Measurements from ENCODE around the gene FRMD1.

The FRMD1 gene

GRCh38 chr6:168075216-168075615 lies 3.8 kb downstream of the FRMD1 start:
- no peak for TF ChIP-seq EZH2 (IDR thresholded peaks at IDR 0.05; ENCODE audit: borderline replicate concordance, low read depth, low read length, severe bottlenecking)
- TF ChIP-seq, protein P1, sequence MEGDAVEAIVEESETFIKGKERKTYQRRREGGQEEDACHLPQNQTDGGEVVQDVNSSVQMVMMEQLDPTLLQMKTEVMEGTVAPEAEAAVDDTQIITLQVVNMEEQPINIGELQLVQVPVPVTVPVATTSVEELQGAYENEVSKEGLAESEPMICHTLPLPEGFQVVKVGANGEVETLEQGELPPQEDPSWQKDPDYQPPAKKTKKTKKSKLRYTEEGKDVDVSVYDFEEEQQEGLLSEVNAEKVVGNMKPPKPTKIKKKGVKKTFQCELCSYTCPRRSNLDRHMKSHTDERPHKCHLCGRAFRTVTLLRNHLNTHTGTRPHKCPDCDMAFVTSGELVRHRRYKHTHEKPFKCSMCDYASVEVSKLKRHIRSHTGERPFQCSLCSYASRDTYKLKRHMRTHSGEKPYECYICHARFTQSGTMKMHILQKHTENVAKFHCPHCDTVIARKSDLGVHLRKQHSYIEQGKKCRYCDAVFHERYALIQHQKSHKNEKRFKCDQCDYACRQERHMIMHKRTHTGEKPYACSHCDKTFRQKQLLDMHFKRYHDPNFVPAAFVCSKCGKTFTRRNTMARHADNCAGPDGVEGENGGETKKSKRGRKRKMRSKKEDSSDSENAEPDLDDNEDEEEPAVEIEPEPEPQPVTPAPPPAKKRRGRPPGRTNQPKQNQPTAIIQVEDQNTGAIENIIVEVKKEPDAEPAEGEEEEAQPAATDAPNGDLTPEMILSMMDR (IDR thresholded peaks at IDR 0.05; ENCODE audit: borderline replicate concordance, extremely low read depth, low read length, poor library complexity, severe bottlenecking) = no peak
- H3K27me3 ChIP-seq (ENCODE audit: insufficient read depth, low read length, poor library complexity) = no peaks in the 10 kb centered on the region

DNA sequence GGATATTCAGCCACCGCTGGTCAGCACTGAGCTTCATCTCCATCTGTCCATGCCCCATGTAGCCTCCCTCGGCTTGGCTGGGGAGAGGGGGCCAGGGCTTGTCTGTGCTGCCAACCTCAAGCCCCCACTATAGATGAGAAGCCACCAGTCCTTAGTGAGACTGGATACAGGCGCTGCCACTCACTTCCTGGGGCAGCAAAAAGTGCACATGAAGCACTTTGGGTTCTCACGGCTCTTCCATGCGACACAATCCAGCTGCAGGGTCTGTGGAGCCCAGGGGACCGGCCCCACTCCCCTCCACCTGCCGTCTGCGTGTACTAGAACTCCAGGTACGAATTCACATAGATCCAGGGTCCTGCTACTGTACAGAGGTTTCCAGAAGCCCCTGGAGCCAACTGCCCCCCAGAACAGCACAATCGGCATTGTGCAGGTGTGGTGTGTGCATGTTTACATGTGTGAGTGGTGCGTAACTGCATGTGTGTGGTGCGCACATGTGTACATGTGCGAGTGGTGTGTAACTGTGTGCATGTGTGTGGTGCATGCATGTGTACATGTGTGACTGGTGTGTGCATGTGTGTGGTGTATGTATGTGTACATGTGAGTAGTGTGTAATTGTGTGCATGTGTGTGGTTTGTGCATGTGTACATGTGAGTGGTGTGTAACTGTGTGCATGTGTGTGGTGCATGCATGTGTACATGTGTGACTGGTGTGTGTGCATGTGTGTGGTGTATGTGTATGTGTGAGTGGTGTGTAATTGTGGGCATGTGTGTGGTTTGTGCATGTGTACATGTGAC lies 4.9 kb downstream of the FRMD1 start:
- Histone ChIP-seq H3K79me2 (ENCODE audit: insufficient read depth, low read length) (no peaks in the 10 kb centered on the region), H4K20me1 (ENCODE audit: insufficient read depth, low read length) (no peaks in the 10 kb centered on the region), H3K4me1 (ENCODE audit: insufficient read depth, low read length) (no peaks in the 10 kb centered on the region), H3K9me3 (ENCODE audit: insufficient read depth, low read length, severe bottlenecking) (peaks cover 21% of the 10 kb centered on the region), H3K9ac (ENCODE audit: low read depth, low read length) (no peak overlapping the region), H3K27me3 (ENCODE audit: insufficient read depth, low read length, poor library complexity) (no peaks in the 10 kb centered on the region), H3K36me3 (ENCODE audit: insufficient read depth, low read length) (no peaks in the 10 kb centered on the region), H2AFZ (ENCODE audit: low read depth, low read length) (no peak overlapping the region), H3K4me2 (ENCODE audit: insufficient read depth, low read length) (no peak overlapping the region), H3K27ac (ENCODE audit: low read length) (no peak overlapping the region), H3K4me3 (ENCODE audit: low read depth in 1 of 2, low read length in 2 of 2) (no peak overlapping the region)
- no peak for ATAC-seq (ENCODE audit: insufficient read depth, low read depth)
- no peak for TF ChIP-seq EZH2 (IDR thresholded peaks at IDR 0.05; ENCODE audit: borderline replicate concordance, low read depth, low read length, severe bottlenecking)
- TF ChIP-seq, protein P1 (IDR thresholded peaks at IDR 0.05; ENCODE audit: borderline replicate concordance, extremely low read depth, low read length, poor library complexity, severe bottlenecking) = no peak
- no peak for DNase-seq

More at GRCh38 chr6:168075216-168075615, 3.8 kb downstream of the FRMD1 start:
- H3K79me2 ChIP-seq (ENCODE audit: insufficient read depth, low read length) = no peaks in the 10 kb centered on the region
- H3K9ac ChIP-seq (ENCODE audit: low read depth, low read length) = no peak overlapping the region
- no peaks in the 10 kb centered on the region for H3K36me3 ChIP-seq (ENCODE audit: insufficient read depth, low read length)
- no peak overlapping the region for H2AFZ ChIP-seq (ENCODE audit: low read depth, low read length)
- H3K4me3 ChIP-seq (ENCODE audit: low read depth in 1 of 2, low read length in 2 of 2) = no peak overlapping the region
- no peaks in the 10 kb centered on the region for H4K20me1 ChIP-seq (ENCODE audit: insufficient read depth, low read length)
- peaks cover 24% of the 10 kb centered on the region for H3K9me3 ChIP-seq (ENCODE audit: insufficient read depth, low read length, severe bottlenecking)
- ATAC-seq (ENCODE audit: insufficient read depth, low read depth) (no peak), DNase-seq (no peak)
- no peak overlapping the region for H3K4me2 ChIP-seq (ENCODE audit: insufficient read depth, low read length)
- no peaks in the 10 kb centered on the region for H3K4me1 ChIP-seq (ENCODE audit: insufficient read depth, low read length)
- H3K27ac ChIP-seq (ENCODE audit: low read length) = no peak overlapping the region

- DNase-seq (no peak), ATAC-seq (ENCODE audit: insufficient read depth, low read depth) (no peak)
- Histone ChIP-seq H4K20me1 (ENCODE audit: insufficient read depth, low read length) (no peaks in the 10 kb centered on the region), H3K9ac (ENCODE audit: low read depth, low read length) (no peak overlapping the region), H3K27ac (ENCODE audit: low read length) (no peak overlapping the region), H3K27me3 (ENCODE audit: insufficient read depth, low read length, poor library complexity) (no peaks in the 10 kb centered on the region), H3K79me2 (ENCODE audit: insufficient read depth, low read length) (no peaks in the 10 kb centered on the region), H3K36me3 (ENCODE audit: insufficient read depth, low read length) (no peaks in the 10 kb centered on the region), H3K4me3 (ENCODE audit: low read depth in 1 of 2, low read length in 2 of 2) (no peak overlapping the region), H3K4me1 (ENCODE audit: insufficient read depth, low read length) (no peaks in the 10 kb centered on the region), H2AFZ (ENCODE audit: low read depth, low read length) (no peak overlapping the region), H3K9me3 (ENCODE audit: insufficient read depth, low read length, severe bottlenecking) (peaks cover 21% of the 10 kb centered on the region), H3K4me2 (ENCODE audit: insufficient read depth, low read length) (no peak overlapping the region)
- no peak for TF ChIP-seq EZH2 (IDR thresholded peaks at IDR 0.05; ENCODE audit: borderline replicate concordance, low read depth, low read length, severe bottlenecking)
- TF ChIP-seq, protein P1 (IDR thresholded peaks at IDR 0.05; ENCODE audit: borderline replicate concordance, extremely low read depth, low read length, poor library complexity, severe bottlenecking) = no peak
Observed at GRCh38 chr6:168072730-168073129, 6.3 kb downstream of the FRMD1 start.
